HEK293 (cell line): Measurements from ENCODE around the gene MFSD1.

Experiments
- CTCF ChIA-PET: fragments of 350-600 bp; formaldehyde crosslinking; extraction: SDS; loops from one replicate; lab custom pipeline; 2021; ENCODE audit warnings: antibody characterized with exemption; lab: Yijun Ruan, JAX
- POLR2A ChIA-PET: fragments of 300-600 bp; formaldehyde crosslinking; extraction: SDS; loops from one replicate; lab custom pipeline; 2020; ENCODE audit warnings: antibody characterized with exemption, inconsistent platforms; lab: Yijun Ruan, JAX
- H3K27ac ChIP-seq: fragments of 200-500 bp; sonication (Bioruptor generic); 2 replicates; pipeline ENCODE4 v1.5.1; 2014; ENCODE audit warnings: low read depth, low read length, control low read depth, inconsistent platforms; ENCODE audit errors: extremely low read depth
- H3K36me3 ChIP-seq, 2 experiments: fragments of 200-500 bp in 1 of 2; sonication (Bioruptor generic) in 1 of 2; 1 replicate in 1 of 2; 2 replicates in 1 of 2; pipeline ENCODE4 v1.5.1; 2014 to 2017; ENCODE audit warnings: inconsistent platforms in 2 of 2, low read length in 2 of 2; ENCODE audit not compliant: control insufficient read depth in 2 of 2, insufficient read depth in 1 of 2
- H3K4me1 ChIP-seq: fragments of 200-500 bp; sonication (Bioruptor generic); 2 replicates; pipeline ENCODE4 v1.5.1; 2014; ENCODE audit warnings: mild to moderate bottlenecking, low read length, inconsistent platforms; ENCODE audit not compliant: control insufficient read depth, insufficient read depth
- H3K4me3 ChIP-seq: 2 replicates; pipeline ENCODE4 v1.5.1; 2011; ENCODE audit warnings: low read depth, mild to moderate bottlenecking, control low read depth, low read length, moderate library complexity
- H3K9me3 ChIP-seq: fragments of 200-500 bp; sonication (Bioruptor generic); 2 replicates; pipeline ENCODE4 v1.5.1; 2014; ENCODE audit warnings: low read depth, low read length, inconsistent platforms; ENCODE audit not compliant: control insufficient read depth, insufficient read depth
- ATF2 ChIP-seq: fragments of 450-650 bp; formaldehyde crosslinking; IDR thresholded peaks from 2 replicates; pipeline ENCODE4 v1.5.1; 2016; ENCODE audit warnings: missing biosample characterization, missing genetic modification characterization, low read depth
- BCL11B ChIP-seq: fragments of 450-650 bp; formaldehyde crosslinking; IDR thresholded peaks from 2 replicates; pipeline ENCODE4 v1.5.1; 2016; ENCODE audit warnings: low read depth, missing biosample characterization, missing genetic modification characterization
- GLI2 ChIP-seq: fragments of 450-650 bp; formaldehyde crosslinking; IDR thresholded peaks from 2 replicates; pipeline ENCODE4; 2017; ENCODE audit warnings: missing biosample characterization, missing genetic modification characterization, low read depth, borderline replicate concordance
- HOXD13 ChIP-seq: sonication (generic); formaldehyde crosslinking; IDR thresholded peaks from 2 replicates; pipeline ENCODE4 v1.8.0; 2022; ENCODE audit warnings: missing genetic modification reagents, borderline replicate concordance
- PBX3 ChIP-seq: sonication (generic); formaldehyde crosslinking; IDR thresholded peaks from 2 replicates; pipeline ENCODE4 v1.8.1; 2022; ENCODE audit warnings: mild to moderate bottlenecking, moderate library complexity, missing genetic modification reagents
- SCRT1 ChIP-seq: fragments of 450-650 bp; formaldehyde crosslinking; IDR thresholded peaks from 2 replicates; pipeline ENCODE4 v1.5.1; 2016; ENCODE audit warnings: missing biosample characterization, missing genetic modification characterization, borderline replicate concordance
- TRIM28 ChIP-seq: IDR thresholded peaks from 2 replicates; pipeline ENCODE4 v1.6.1; 2011; ENCODE audit warnings: low read length, control low read depth, borderline replicate concordance
- YY2 ChIP-seq: fragments of 450-650 bp; formaldehyde crosslinking; IDR thresholded peaks from 2 replicates; pipeline ENCODE4 v1.5.1; 2016; ENCODE audit warnings: missing biosample characterization, missing genetic modification characterization
- ZFP37 ChIP-seq: fragments of 450-650 bp; formaldehyde crosslinking; IDR thresholded peaks from 2 replicates; pipeline ENCODE4 v1.5.1; 2016; ENCODE audit warnings: missing biosample characterization, missing genetic modification characterization
- ZNF112 ChIP-seq: fragments of 450-650 bp; formaldehyde crosslinking; IDR thresholded peaks from 2 replicates; pipeline ENCODE4 v1.5.0; 2017; ENCODE audit warnings: missing biosample characterization, missing genetic modification characterization
- ZNF132 ChIP-seq: fragments of 450-650 bp; formaldehyde crosslinking; IDR thresholded peaks from 2 replicates; pipeline ENCODE4 v1.5.1; 2017; ENCODE audit warnings: missing biosample characterization, missing genetic modification characterization, borderline replicate concordance
- ZNF133 ChIP-seq: fragments of 450-650 bp; formaldehyde crosslinking; IDR thresholded peaks from 2 replicates; pipeline ENCODE4 v1.5.1; 2016; ENCODE audit warnings: missing biosample characterization, missing genetic modification characterization
- ZNF155 ChIP-seq: fragments of 450-650 bp; formaldehyde crosslinking; IDR thresholded peaks from 2 replicates; pipeline ENCODE4 v1.5.1; 2016; ENCODE audit warnings: missing biosample characterization, missing genetic modification characterization
- ZNF16 ChIP-seq: fragments of 450-650 bp; formaldehyde crosslinking; IDR thresholded peaks from 2 replicates; pipeline ENCODE4 v1.5.1; 2016; ENCODE audit warnings: low read depth, missing biosample characterization, missing genetic modification characterization
- ZNF175 ChIP-seq: fragments of 450-650 bp; formaldehyde crosslinking; IDR thresholded peaks from 2 replicates; pipeline ENCODE4 v1.5.1; 2016; ENCODE audit warnings: missing biosample characterization, missing genetic modification characterization
- ZNF2 ChIP-seq: fragments of 450-650 bp; formaldehyde crosslinking; IDR thresholded peaks from 2 replicates; pipeline ENCODE4 v1.5.1; 2016; ENCODE audit warnings: missing biosample characterization, missing genetic modification characterization
- ZNF26 ChIP-seq: fragments of 450-650 bp; formaldehyde crosslinking; IDR thresholded peaks from 2 replicates; pipeline ENCODE4 v1.5.1; 2016; ENCODE audit warnings: missing biosample characterization, missing genetic modification characterization
- ZNF423 ChIP-seq: fragments of 450-650 bp; formaldehyde crosslinking; IDR thresholded peaks from 2 replicates; pipeline ENCODE4 v1.5.1; 2016; ENCODE audit warnings: missing biosample characterization, missing genetic modification characterization
- ZNF426 ChIP-seq: fragments of 450-650 bp; formaldehyde crosslinking; IDR thresholded peaks from 2 replicates; pipeline ENCODE4 v1.5.1; 2017; ENCODE audit warnings: missing biosample characterization, missing genetic modification characterization, mild to moderate bottlenecking, inconsistent platforms, moderate library complexity
- ZNF510 ChIP-seq: fragments of 450-650 bp; formaldehyde crosslinking; IDR thresholded peaks from 2 replicates; pipeline ENCODE4 v1.5.1; 2018; ENCODE audit warnings: mild to moderate bottlenecking, missing genetic modification characterization, missing biosample characterization; ENCODE audit not compliant: insufficient replicate concordance
- ZNF561 ChIP-seq: fragments of 450-650 bp; IDR thresholded peaks from 2 replicates; pipeline ENCODE4 v1.5.1; 2018; ENCODE audit warnings: missing biosample characterization, missing genetic modification characterization, borderline replicate concordance
- ZNF843 ChIP-seq: fragments of 450-650 bp; formaldehyde crosslinking; IDR thresholded peaks from 2 replicates; pipeline ENCODE4 v1.5.1; 2016; ENCODE audit warnings: missing biosample characterization, missing genetic modification characterization
- ZSCAN30 ChIP-seq: fragments of 450-650 bp; IDR thresholded peaks from 2 replicates; pipeline ENCODE4 v1.5.1; 2018; ENCODE audit warnings: missing biosample characterization, mild to moderate bottlenecking, missing genetic modification characterization, moderate library complexity
- TF ChIP-seq, protein P1 (sequence below): fragments of 450-650 bp; IDR thresholded peaks from 2 replicates; pipeline ENCODE4 v1.5.1; 2018; ENCODE audit warnings: missing biosample characterization, mild to moderate bottlenecking, missing genetic modification characterization
- TF ChIP-seq, protein P2 (sequence below): fragments of 450-650 bp; formaldehyde crosslinking; IDR thresholded peaks from 2 replicates; pipeline ENCODE4 v1.5.1; 2016; ENCODE audit warnings: missing biosample characterization, missing genetic modification characterization, borderline replicate concordance

MFSD1 gene

GRCh38 chr3:158781849-158782248, 20.0 kb upstream of the MFSD1 start (continued):
- peak; percentile 34; the same call in 1 of the 2 replicates for TF ChIP-seq SCRT1 (tag by site-specific recombination)
- TF ChIP-seq, protein P1, sequence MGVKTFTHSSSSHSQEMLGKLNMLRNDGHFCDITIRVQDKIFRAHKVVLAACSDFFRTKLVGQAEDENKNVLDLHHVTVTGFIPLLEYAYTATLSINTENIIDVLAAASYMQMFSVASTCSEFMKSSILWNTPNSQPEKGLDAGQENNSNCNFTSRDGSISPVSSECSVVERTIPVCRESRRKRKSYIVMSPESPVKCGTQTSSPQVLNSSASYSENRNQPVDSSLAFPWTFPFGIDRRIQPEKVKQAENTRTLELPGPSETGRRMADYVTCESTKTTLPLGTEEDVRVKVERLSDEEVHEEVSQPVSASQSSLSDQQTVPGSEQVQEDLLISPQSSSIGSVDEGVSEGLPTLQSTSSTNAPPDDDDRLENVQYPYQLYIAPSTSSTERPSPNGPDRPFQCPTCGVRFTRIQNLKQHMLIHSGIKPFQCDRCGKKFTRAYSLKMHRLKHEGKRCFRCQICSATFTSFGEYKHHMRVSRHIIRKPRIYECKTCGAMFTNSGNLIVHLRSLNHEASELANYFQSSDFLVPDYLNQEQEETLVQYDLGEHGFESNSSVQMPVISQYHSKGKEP: 0 out of 2 replicates have a peak, but pooled peaks have one; percentile 32
- no peak for TF ChIP-seq ZNF2 (tag by site-specific recombination)
- no peak for TF ChIP-seq ZNF510 (tag by site-specific recombination)
- peak; percentile 87 for TF ChIP-seq ZNF843 (tag by site-specific recombination)
- TF ChIP-seq ZNF423 (tag by site-specific recombination): no peak
- TF ChIP-seq HOXD13 (CRISPR knock-in tag): peak; percentile 17; the same call in 1 of the 2 replicates
- peak; percentile 17; the same call in 1 of the 2 replicates for TF ChIP-seq ATF2 (tag by site-specific recombination)
- peak; percentile 46; the same call in 1 of the 2 replicates for TF ChIP-seq BCL11B (tag by site-specific recombination)
- TF ChIP-seq ZNF133: no peak
- no peak for TF ChIP-seq ZNF132 (tag by site-specific recombination)
- TF ChIP-seq ZSCAN30 (tag by site-specific recombination): peak; percentile 38; the same call in 1 of the 2 replicates
- no peak for TF ChIP-seq ZNF155 (tag by site-specific recombination)
- TF ChIP-seq ZNF16 (tag by site-specific recombination): no peak

DNA sequence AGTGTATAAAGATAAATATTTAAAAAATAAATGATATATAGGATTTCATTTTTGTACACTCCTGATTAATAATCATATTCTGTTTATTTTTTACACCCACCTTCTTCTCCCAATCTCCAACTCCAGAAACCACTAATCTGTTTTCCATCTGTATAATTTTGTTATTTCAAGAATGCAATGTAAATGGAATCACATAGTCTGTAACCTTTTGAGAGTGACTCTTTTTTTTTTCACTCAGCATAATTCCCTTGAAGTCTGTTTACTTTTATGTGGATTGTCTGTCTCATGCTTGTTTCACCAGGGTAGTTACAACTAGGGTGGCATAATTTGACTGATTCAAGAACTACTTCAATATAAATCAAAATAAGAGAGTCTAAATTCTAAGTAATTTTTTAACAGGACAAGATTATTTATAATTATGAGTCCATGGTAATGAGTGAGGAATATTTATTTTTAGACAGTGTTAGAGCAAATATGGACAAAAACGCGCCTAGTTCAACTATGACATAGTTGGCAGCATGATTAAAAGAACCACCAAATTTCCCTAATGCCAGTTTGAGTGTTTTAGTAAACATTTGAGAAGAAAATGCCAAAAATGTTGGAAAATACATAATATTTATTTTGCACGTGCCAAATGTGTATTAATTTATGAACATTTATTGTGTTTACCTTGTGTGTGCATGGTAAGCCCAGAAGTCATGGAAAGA, 19.4 kb upstream of the MFSD1 start:
- H3K27ac ChIP-seq: no peak overlapping the region
- no peaks in the 10 kb centered on the region for H3K4me1 ChIP-seq
- no peaks in the 10 kb centered on the region for H3K36me3 ChIP-seq
- ChIA-PET POLR2A (no interaction called here), CTCF (no interaction called here)
- no peak overlapping the region for H3K4me3 ChIP-seq
- H3K9me3 ChIP-seq: no peaks in the 10 kb centered on the region
- TF ChIP-seq YY2 (tag by site-specific recombination): no peak
- TF ChIP-seq ZFP37 (tag by site-specific recombination): no peak
- no peak for TF ChIP-seq ZNF26 (tag by site-specific recombination)
- TF ChIP-seq TRIM28: no peak
- TF ChIP-seq ZNF175 (tag by site-specific recombination): no peak
- no peak for TF ChIP-seq ZNF561 (tag by site-specific recombination)
- TF ChIP-seq ZNF426 (tag by site-specific recombination): no peak
- TF ChIP-seq GLI2: no peak
- TF ChIP-seq PBX3: no peak
- TF ChIP-seq, protein P2, sequence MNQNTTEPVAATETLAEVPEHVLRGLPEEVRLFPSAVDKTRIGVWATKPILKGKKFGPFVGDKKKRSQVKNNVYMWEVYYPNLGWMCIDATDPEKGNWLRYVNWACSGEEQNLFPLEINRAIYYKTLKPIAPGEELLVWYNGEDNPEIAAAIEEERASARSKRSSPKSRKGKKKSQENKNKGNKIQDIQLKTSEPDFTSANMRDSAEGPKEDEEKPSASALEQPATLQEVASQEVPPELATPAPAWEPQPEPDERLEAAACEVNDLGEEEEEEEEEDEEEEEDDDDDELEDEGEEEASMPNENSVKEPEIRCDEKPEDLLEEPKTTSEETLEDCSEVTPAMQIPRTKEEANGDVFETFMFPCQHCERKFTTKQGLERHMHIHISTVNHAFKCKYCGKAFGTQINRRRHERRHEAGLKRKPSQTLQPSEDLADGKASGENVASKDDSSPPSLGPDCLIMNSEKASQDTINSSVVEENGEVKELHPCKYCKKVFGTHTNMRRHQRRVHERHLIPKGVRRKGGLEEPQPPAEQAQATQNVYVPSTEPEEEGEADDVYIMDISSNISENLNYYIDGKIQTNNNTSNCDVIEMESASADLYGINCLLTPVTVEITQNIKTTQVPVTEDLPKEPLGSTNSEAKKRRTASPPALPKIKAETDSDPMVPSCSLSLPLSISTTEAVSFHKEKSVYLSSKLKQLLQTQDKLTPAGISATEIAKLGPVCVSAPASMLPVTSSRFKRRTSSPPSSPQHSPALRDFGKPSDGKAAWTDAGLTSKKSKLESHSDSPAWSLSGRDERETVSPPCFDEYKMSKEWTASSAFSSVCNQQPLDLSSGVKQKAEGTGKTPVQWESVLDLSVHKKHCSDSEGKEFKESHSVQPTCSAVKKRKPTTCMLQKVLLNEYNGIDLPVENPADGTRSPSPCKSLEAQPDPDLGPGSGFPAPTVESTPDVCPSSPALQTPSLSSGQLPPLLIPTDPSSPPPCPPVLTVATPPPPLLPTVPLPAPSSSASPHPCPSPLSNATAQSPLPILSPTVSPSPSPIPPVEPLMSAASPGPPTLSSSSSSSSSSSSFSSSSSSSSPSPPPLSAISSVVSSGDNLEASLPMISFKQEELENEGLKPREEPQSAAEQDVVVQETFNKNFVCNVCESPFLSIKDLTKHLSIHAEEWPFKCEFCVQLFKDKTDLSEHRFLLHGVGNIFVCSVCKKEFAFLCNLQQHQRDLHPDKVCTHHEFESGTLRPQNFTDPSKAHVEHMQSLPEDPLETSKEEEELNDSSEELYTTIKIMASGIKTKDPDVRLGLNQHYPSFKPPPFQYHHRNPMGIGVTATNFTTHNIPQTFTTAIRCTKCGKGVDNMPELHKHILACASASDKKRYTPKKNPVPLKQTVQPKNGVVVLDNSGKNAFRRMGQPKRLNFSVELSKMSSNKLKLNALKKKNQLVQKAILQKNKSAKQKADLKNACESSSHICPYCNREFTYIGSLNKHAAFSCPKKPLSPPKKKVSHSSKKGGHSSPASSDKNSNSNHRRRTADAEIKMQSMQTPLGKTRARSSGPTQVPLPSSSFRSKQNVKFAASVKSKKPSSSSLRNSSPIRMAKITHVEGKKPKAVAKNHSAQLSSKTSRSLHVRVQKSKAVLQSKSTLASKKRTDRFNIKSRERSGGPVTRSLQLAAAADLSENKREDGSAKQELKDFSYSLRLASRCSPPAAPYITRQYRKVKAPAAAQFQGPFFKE (tag by site-specific recombination): no peak
- no peak for TF ChIP-seq ZNF133
- TF ChIP-seq ZNF112: no peak
